H1 (cell line): ENCODE data around the gene CDKL4. TPM values are rescaled to one million over a fixed set of nuclear protein-coding genes. Genes with fewer than 3 reads are reported as not detected.
A peak's percentile ranks its signal among the peaks of the same experiment; 100 is the strongest.

Experiments
- CTCF ChIA-PET: fragments of 300-600 bp; sonication (Branson Sonifier 250); formaldehyde crosslinking; loops from one replicate; lab custom pipeline; 2021; ENCODE audit not compliant: partially characterized antibody; lab: Charles Lee
- POLR2A ChIA-PET: fragments of 300-600 bp; sonication (Branson Sonifier 250); formaldehyde crosslinking; loops from one replicate; lab custom pipeline; 2021; ENCODE audit warnings: inconsistent platforms; ENCODE audit not compliant: partially characterized antibody; lab: Charles Lee
- DNase-seq, 2 experiments: peaks; one replicate each; pipeline versions ENCODE4 v3.0.0 to v3.0.0-alpha.2; 2010 to 2022; ENCODE audit warnings: low spot score in 2 of 2, low read depth in 1 of 2, mixed read lengths in 1 of 2
- FAIRE-seq: peaks from 2 replicates; lab custom pipeline; 2011; peaks lifted over from hg19 to GRCh38; lab: Jason Lieb, UNC
- H2AFZ ChIP-seq: 2 replicates; pipeline ENCODE4 v1.8.1; 2012; ENCODE audit warnings: low read length, inconsistent platforms
- H2AK5ac ChIP-seq: 2 replicates; pipeline ENCODE4 v1.6.1; 2013; ENCODE audit warnings: low read depth, low read length
- H2BK120ac ChIP-seq: replicated peaks from 2 replicates; pipeline ENCODE3; 2013; ENCODE audit warnings: low read depth, low read length, inconsistent platforms
- H2BK12ac ChIP-seq: 2 replicates; pipeline ENCODE4 v1.6.1; 2013; ENCODE audit warnings: low read depth, low read length
- H2BK15ac ChIP-seq: 2 replicates; pipeline ENCODE4 v1.6.1; 2013; ENCODE audit warnings: low read length
- H2BK20ac ChIP-seq: 2 replicates; pipeline ENCODE4 v1.6.1; 2013; ENCODE audit warnings: low read length
- H2BK5ac ChIP-seq: 2 replicates; pipeline ENCODE4 v1.6.1; 2013; ENCODE audit warnings: low read depth, low read length
- H3K14ac ChIP-seq: 2 replicates; pipeline ENCODE4 v1.6.1; 2013; ENCODE audit warnings: inconsistent platforms; ENCODE audit not compliant: insufficient read length
- H3K18ac ChIP-seq: 2 replicates; pipeline ENCODE4 v1.6.1; 2013; ENCODE audit warnings: low read length; ENCODE audit errors: extremely low read depth
- H3K23ac ChIP-seq: 2 replicates; pipeline ENCODE4 v1.6.1; 2013; ENCODE audit warnings: inconsistent platforms; ENCODE audit not compliant: insufficient read length
- H3K23me2 ChIP-seq: 2 replicates; pipeline ENCODE4 v1.6.1; 2013; ENCODE audit warnings: low read depth, low read length
- H3K27ac ChIP-seq: 2 replicates; pipeline ENCODE4 v1.6.1; 2011; ENCODE audit warnings: low read depth, low read length, inconsistent platforms
- H3K27me3 ChIP-seq, 4 experiments: replicated peaks in 1 of 4; 1 replicate in 1 of 4; 2 replicates in 3 of 4; pipeline versions ENCODE4 v1.6.1 to v1.8.1; 2011 to 2013; ENCODE audit warnings: low read length in 3 of 4, mild to moderate bottlenecking in 3 of 4, inconsistent platforms in 2 of 4, mixed read lengths in 2 of 4, moderate library complexity in 1 of 4; ENCODE audit not compliant: control insufficient read depth in 3 of 4, insufficient read depth in 3 of 4; ENCODE audit errors: extremely low read depth in 1 of 4
- H3K36me3 ChIP-seq, 4 experiments: 2 replicates each; pipeline versions ENCODE4 v1.6.1 to v1.8.1; 2011 to 2013; ENCODE audit warnings: mild to moderate bottlenecking in 4 of 4, low read length in 3 of 4, moderate library complexity in 2 of 4, control low read depth in 1 of 4, inconsistent platforms in 1 of 4; ENCODE audit not compliant: insufficient read depth in 4 of 4, control insufficient read depth in 2 of 4
- H3K4ac ChIP-seq: replicated peaks from 2 replicates; pipeline ENCODE3; 2013; ENCODE audit warnings: low read length, low read depth, mixed read lengths, inconsistent platforms; ENCODE audit not compliant: insufficient read length
- H3K4me1 ChIP-seq, 4 experiments: replicated peaks in 1 of 4; 1 replicate in 1 of 4; 2 replicates in 3 of 4; pipeline versions ENCODE4 v1.6.1 to v1.8.1; 2011 to 2013; ENCODE audit warnings: low read length in 3 of 4, inconsistent platforms in 2 of 4, mixed read lengths in 1 of 4; ENCODE audit not compliant: insufficient read depth in 4 of 4, control insufficient read depth in 3 of 4
- H3K4me2 ChIP-seq, 2 experiments: 2 replicates each; pipeline versions ENCODE4 v1.6.1 to v1.8.1; 2011 to 2013; ENCODE audit warnings: low read depth in 2 of 2, low read length in 2 of 2, control low read depth in 1 of 2, inconsistent platforms in 1 of 2, mild to moderate bottlenecking in 1 of 2; ENCODE audit not compliant: insufficient read depth in 1 of 2
- H3K4me3 ChIP-seq, 4 experiments: fragments of 200-600, 300-600 bp in 1 of 4; sonication (generic), shearing (Covaris generic), sonication (Bioruptor Twin) in 1 of 4; 2 replicates each; pipeline versions ENCODE4 v1.5.1 to v1.8.1; 2011 to 2016; ENCODE audit warnings: low read length in 4 of 4, low read depth in 3 of 4, control low read depth in 2 of 4, inconsistent platforms in 2 of 4, mild to moderate bottlenecking in 2 of 4, mixed read lengths in 1 of 4, moderate library complexity in 1 of 4; ENCODE audit not compliant: insufficient read depth in 2 of 4; ENCODE audit errors: extremely low read depth in 1 of 4
- H3K56ac ChIP-seq: replicated peaks from 2 replicates; pipeline ENCODE3; 2013; ENCODE audit warnings: low read depth, mild to moderate bottlenecking, mixed read lengths, low read length, inconsistent platforms; ENCODE audit not compliant: insufficient read length
- H3K79me1 ChIP-seq: 2 replicates; pipeline ENCODE4 v1.6.1; 2013; ENCODE audit warnings: low read depth, low read length, control low read depth
- H3K79me2 ChIP-seq, 2 experiments: 2 replicates each; pipeline versions ENCODE4 v1.6.1 to v1.8.1; 2012 to 2013; ENCODE audit warnings: low read length in 2 of 2, mild to moderate bottlenecking in 2 of 2, inconsistent platforms in 1 of 2; ENCODE audit not compliant: insufficient read depth in 2 of 2, control insufficient read depth in 1 of 2
- H3K9ac ChIP-seq, 4 experiments: replicated peaks in 1 of 4; 1 replicate in 1 of 4; 2 replicates in 3 of 4; pipeline versions ENCODE4 v1.6.1 to v1.8.1; 2011 to 2013; ENCODE audit warnings: low read depth in 3 of 4, low read length in 3 of 4, control low read depth in 2 of 4, mild to moderate bottlenecking in 2 of 4, moderate library complexity in 2 of 4, inconsistent platforms in 1 of 4; ENCODE audit errors: extremely low read depth in 1 of 4
- H3K9me3 ChIP-seq, 2 experiments: 2 replicates each; pipeline versions ENCODE4 v1.6.1 to v1.8.1; 2012 to 2013; ENCODE audit warnings: mild to moderate bottlenecking in 2 of 2, moderate library complexity in 2 of 2, control low read depth in 1 of 2, inconsistent platforms in 1 of 2, low read depth in 1 of 2, low read length in 1 of 2, mixed read lengths in 1 of 2; ENCODE audit not compliant: insufficient read depth in 2 of 2
- H4K20me1 ChIP-seq, 2 experiments: replicated peaks in 1 of 2; 2 replicates each; pipeline versions ENCODE3 to v1.8.1; 2011 to 2013; ENCODE audit warnings: inconsistent platforms in 2 of 2, low read length in 2 of 2, mild to moderate bottlenecking in 1 of 2; ENCODE audit not compliant: insufficient read depth in 2 of 2, control insufficient read depth in 1 of 2
- H4K5ac ChIP-seq: 2 replicates; pipeline ENCODE4 v1.6.1; 2013; ENCODE audit warnings: low read length, low read depth, mixed read lengths, inconsistent platforms; ENCODE audit not compliant: insufficient read length
- H4K8ac ChIP-seq: 2 replicates; pipeline ENCODE4 v1.8.0; 2013; ENCODE audit warnings: mild to moderate bottlenecking, moderate library complexity, low read length, inconsistent platforms; ENCODE audit not compliant: insufficient read depth; ENCODE audit errors: extremely low read depth
- H4K91ac ChIP-seq: replicated peaks from 2 replicates; pipeline ENCODE3; 2013; ENCODE audit warnings: low read length, mixed read lengths, inconsistent platforms; ENCODE audit not compliant: insufficient read length
- POU5F1 ChIP-seq: IDR thresholded peaks from 2 replicates; pipeline ENCODE4 v1.6.1; 2011; ENCODE audit warnings: low read depth, mild to moderate bottlenecking, low read length, moderate library complexity
- TAF1 ChIP-seq: IDR thresholded peaks from 2 replicates; pipeline ENCODE4 v1.6.1; 2011; ENCODE audit warnings: mild to moderate bottlenecking, low read depth, low read length
- WGBS, 2 experiments: shearing (Covaris generic) in 1 of 2; methylation state at CpG; one replicate each; pipeline versions ENCODE4 v1.1.6 to v1.1.7; 2013 to 2015; ENCODE audit warnings: low lambda C conversion rate in 2 of 2, mixed read lengths in 2 of 2, inconsistent platforms in 1 of 2, low coverage in 1 of 2, missing lambda C conversion rate in 1 of 2; ENCODE audit not compliant: insufficient replicate concordance in 2 of 2, insufficient coverage in 1 of 2, insufficient read length in 1 of 2; ENCODE audit errors: extremely low coverage in 1 of 2, missing lambda C conversion rate in 1 of 2; 5-methylcytosine and 5-hydroxymethylcytosine counted together
- polyA plus RNA-seq, 7 experiments: library from polyadenylated mRNA; depleted of rRNA in 3 of 7; stranded (reverse) in 5 of 7; unstranded in 2 of 7; fragments of >200 nt in 5 of 7; fragments of 200-250 nt in 2 of 7; gene quantifications; 1 replicate in 5 of 7; 2 replicates in 1 of 7; 4 replicates in 1 of 7; pipeline versions ENCODE4 v1.2.1 to v1.2.3, GENCODE V29; 2011 to 2013; ENCODE audit warnings: missing spikeins in 2 of 7, mixed read lengths in 2 of 7
- total RNA-seq: library from RNA; stranded (reverse); fragmentation: NEBNext Ultra II Directional; extraction: Animal tissue kit (Norgen Biotek cat#: 25700); gene quantifications from 2 replicates; pipeline ENCODE4 v1.2.1, GENCODE V29; 2021

The CDKL4 gene
- total and polyA plus RNA-seq, 2 of the 8 experiments (the other 6 are each of a cell fraction or from before 2014, with no cell fraction given): not detected

- Histone ChIP-seq H3K4me2 (peak overlapping the region; percentile 38 to 70), H3K4me3 (peak overlapping the region; percentile 7 to 58 (median 42); a peak in 7 of 8 replicates)
- WGBS, 2 experiments: 11% methylated on average over 19 of the region's 19 CpGs; no CpG with 5 or more reads in 1 of the 2 experiments
- TF ChIP-seq POU5F1 (peak; percentile 60; the same call in 1 of the 2 replicates), TAF1 (no peak)
Measured at GRCh38 chr2:39228413-39229209, 15.2 kb downstream of the CDKL4 start.

More at GRCh38 chr2:39228413-39229209, 15.2 kb downstream of the CDKL4 start:
- Histone ChIP-seq H2AK5ac (no peak overlapping the region), H4K20me1 (no peaks in the 10 kb centered on the region), H3K23me2 (no peaks in the 10 kb centered on the region), H3K4ac (no peak overlapping the region), H3K79me2 (no peaks in the 10 kb centered on the region), H3K27me3 (no peaks in the 10 kb centered on the region), H3K9ac (no peak overlapping the region), H2BK120ac (no peak overlapping the region), H4K5ac (peak overlapping the region; percentile 44), H4K8ac (no peak overlapping the region), H3K18ac (no peak overlapping the region; the same call in 1 of the 2 replicates), H3K4me1 (peaks cover 0 to 5% (median 3%) of the 10 kb centered on the region in 4 experiments; a peak in 4 of 7 replicates), H2BK20ac (peak overlapping the region; percentile 29; the same call in 1 of the 2 replicates), H3K27ac (no peak overlapping the region), H3K79me1 (no peaks in the 10 kb centered on the region), H2AFZ (0 out of 2 replicates have a peak overlapping the region, but pooled peaks have one; percentile 13), H3K56ac (no peak overlapping the region), H4K91ac (peak overlapping the region; percentile 75), H2BK5ac (0 out of 2 replicates have a peak overlapping the region, but pooled peaks have one; percentile 12), H3K9me3 (no peaks in the 10 kb centered on the region), H2BK12ac (0 out of 2 replicates have a peak overlapping the region, but pooled peaks have one; percentile 7), H3K23ac (no peak overlapping the region), H3K36me3 (no peaks in the 10 kb centered on the region), H2BK15ac (no peak overlapping the region), H3K14ac (no peak overlapping the region)
- POLR2A ChIA-PET: interaction anchor here (0.9 to 1.9 kb wide), 5 partner anchors 19 to 165 kb away, joined by 3 to 9 read pairs (median 3); partner anchors contain the start of gene SOS1
- FAIRE-seq: peak; percentile 7
- DNase-seq: peak in 1 of 2 experiments; percentile 55
- CTCF ChIA-PET: interaction anchor here (0.5 to 9.1 kb wide), 44 partner anchors 11 to 1283 kb away, joined by 3 to 196 read pairs (median 4); partner anchors contain the start of gene SOS1
